ENCODE measurements around the gene HOXA4.

Gene HOXA4

GRCh38 chr7:27139334-27140125 lies 9.0 kb upstream of the HOXA4 start:
- Histone ChIP-seq H3K4me3 (ENCODE audit: low read length) (no peak overlapping the region), H3K27ac (ENCODE audit: low read depth, low read length) (no peak overlapping the region), H3K36me3 (ENCODE audit: control insufficient read depth, low read length) (no peaks in the 10 kb centered on the region), H4K20me1 (ENCODE audit: control insufficient read depth, insufficient read depth, low read depth, low read length) (no peaks in the 10 kb centered on the region), H3K4me1 (ENCODE audit: control insufficient read depth, low read length) (no peaks in the 10 kb centered on the region), H3F3A (ENCODE audit: control insufficient read depth, insufficient read depth) (no peaks in the 10 kb centered on the region), H3K9me2 (replicated peaks; ENCODE audit: control insufficient read depth, low read length) (no peaks in the 10 kb centered on the region), H3K79me2 (ENCODE audit: control insufficient read depth, low read length) (no peaks in the 10 kb centered on the region), H3K27me3 (ENCODE audit: control insufficient read depth, low read length) (peaks cover 46% of the 10 kb centered on the region), H3K4me2 (ENCODE audit: low read length) (no peak overlapping the region), H3K9me3 (ENCODE audit: control insufficient read depth, insufficient read depth, low read length) (no peaks in the 10 kb centered on the region)
- TF ChIP-seq CTCF (IDR thresholded peaks at IDR 0.05; ENCODE audit: low read depth, low read length, poor library complexity, severe bottlenecking): no peak
- no peak for TF ChIP-seq EZH2phosphoT487 (IDR thresholded peaks at IDR 0.05; ENCODE audit: borderline replicate concordance, low read length)

- Histone ChIP-seq H3K4me3 (ENCODE audit: low read length) (no peak overlapping the region), H3K27ac (ENCODE audit: low read depth, low read length) (no peak overlapping the region), H3K4me2 (ENCODE audit: low read length) (no peak overlapping the region), H4K20me1 (ENCODE audit: control insufficient read depth, insufficient read depth, low read depth, low read length) (no peaks in the 10 kb centered on the region), H3K79me2 (ENCODE audit: control insufficient read depth, low read length) (no peaks in the 10 kb centered on the region), H3K9me3 (ENCODE audit: control insufficient read depth, insufficient read depth, low read length) (no peaks in the 10 kb centered on the region), H3K27me3 (ENCODE audit: control insufficient read depth, low read length) (peaks cover 50% of the 10 kb centered on the region), H3K36me3 (ENCODE audit: control insufficient read depth, low read length) (no peaks in the 10 kb centered on the region), H3F3A (ENCODE audit: control insufficient read depth, insufficient read depth) (no peaks in the 10 kb centered on the region), H3K9me2 (replicated peaks; ENCODE audit: control insufficient read depth, low read length) (no peaks in the 10 kb centered on the region), H3K4me1 (ENCODE audit: control insufficient read depth, low read length) (no peaks in the 10 kb centered on the region)
- TF ChIP-seq EZH2phosphoT487 (IDR thresholded peaks at IDR 0.05; ENCODE audit: borderline replicate concordance, low read length) (no peak), CTCF (IDR thresholded peaks at IDR 0.05; ENCODE audit: low read depth, low read length, poor library complexity, severe bottlenecking) (no peak)
Observed at GRCh38 chr7:27138985-27139333, 8.4 kb upstream of the HOXA4 start.

- no peaks in the 10 kb centered on the region for H3F3A ChIP-seq (ENCODE audit: control insufficient read depth, insufficient read depth)
- H3K36me3 ChIP-seq (ENCODE audit: control insufficient read depth, low read length): no peaks in the 10 kb centered on the region
- no peaks in the 10 kb centered on the region for H3K79me2 ChIP-seq (ENCODE audit: control insufficient read depth, low read length)
- TF ChIP-seq CTCF (IDR thresholded peaks at IDR 0.05; ENCODE audit: low read depth, low read length, poor library complexity, severe bottlenecking) (no peak), EZH2phosphoT487 (IDR thresholded peaks at IDR 0.05; ENCODE audit: borderline replicate concordance, low read length) (no peak)
- H4K20me1 ChIP-seq (ENCODE audit: control insufficient read depth, insufficient read depth, low read depth, low read length): no peaks in the 10 kb centered on the region
- no peaks in the 10 kb centered on the region for H3K4me1 ChIP-seq (ENCODE audit: control insufficient read depth, low read length)
- H3K4me2 ChIP-seq (ENCODE audit: low read length): no peak overlapping the region
- peaks cover 55% of the 10 kb centered on the region for H3K27me3 ChIP-seq (ENCODE audit: control insufficient read depth, low read length)
- H3K4me3 ChIP-seq (ENCODE audit: low read length): no peak overlapping the region
- H3K9me2 ChIP-seq (replicated peaks; ENCODE audit: control insufficient read depth, low read length): no peaks in the 10 kb centered on the region
- H3K27ac ChIP-seq (ENCODE audit: low read depth, low read length): no peak overlapping the region
- H3K9me3 ChIP-seq (ENCODE audit: control insufficient read depth, insufficient read depth, low read length): no peaks in the 10 kb centered on the region
Observed at GRCh38 chr7:27138472-27138871, 7.9 kb upstream of the HOXA4 start.

Measured in DOHH2 (cell line).